OCI-LY7 (cell line): ENCODE data around the gene TRIM59.

Experiments
- CTCF ChIP-seq: fragments of 200-600 bp; sonication (generic); conservative IDR thresholded peaks from 2 replicates; pipeline ENCODE4 v1.5.1; 2014; ENCODE audit warnings: mild to moderate bottlenecking, antibody characterized with exemption, low read length, moderate library complexity, mixed read lengths
- EZH2phosphoT487 ChIP-seq: fragments of 200-600 bp; sonication (generic); IDR thresholded peaks from 2 replicates; pipeline ENCODE4 v1.6.1; 2018; ENCODE audit warnings: low read depth, borderline replicate concordance, mild to moderate bottlenecking, mixed run types, antibody characterized with exemption, low read length, moderate library complexity, mixed read lengths

GRCh38 chr3:160475884-160476283, 26.3 kb upstream of the TRIM59 start:
- no peak for TF ChIP-seq CTCF
- TF ChIP-seq EZH2phosphoT487, result no peak
